NCI-H82 treated with DMSO at 0.1 percent for 48 hours (cell line): ENCODE data around the gene LRRC56.
A peak's percentile ranks its signal among the peaks of the same experiment; 100 is the strongest.

ENCODE experiments used
- DNase-seq: peaks from one replicate; lab custom pipeline; 2025; ENCODE audit not compliant: unreplicated experiment; lab: John Stamatoyannopoulos, UW

The LRRC56 gene

GRCh38 chr11:520428-521176 is 16.7 kb upstream of the LRRC56 start:
- no peak for DNase-seq

DNA sequence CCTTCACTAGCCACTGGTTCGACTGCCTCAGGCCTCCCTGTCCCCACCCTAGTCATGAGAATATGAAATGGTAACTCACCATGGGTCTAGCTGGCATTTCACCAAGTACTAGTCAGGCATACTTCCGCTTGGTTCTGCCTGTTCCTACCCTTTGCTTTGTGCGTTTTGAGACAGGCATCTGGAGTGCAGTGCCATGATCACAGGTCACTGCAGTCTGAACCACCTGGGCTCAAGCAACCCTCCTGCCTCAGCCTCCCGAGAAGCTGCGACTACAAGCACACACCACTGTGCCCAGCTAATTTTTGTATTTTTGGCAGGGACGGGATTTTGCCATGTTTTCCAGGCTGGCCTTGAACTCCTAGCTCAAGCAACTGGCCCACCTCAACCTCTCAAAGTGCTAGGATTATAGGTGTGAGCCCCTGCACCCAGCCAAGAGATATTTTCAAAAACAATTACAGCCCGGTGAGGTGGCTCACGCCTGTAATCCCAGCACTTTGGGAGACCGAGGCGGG is 16.1 kb upstream of the LRRC56 start:
- no peak for DNase-seq

- no peak for DNase-seq
Observed at GRCh38 chr11:526192-526591, 11.1 kb upstream of the LRRC56 start.

DNA sequence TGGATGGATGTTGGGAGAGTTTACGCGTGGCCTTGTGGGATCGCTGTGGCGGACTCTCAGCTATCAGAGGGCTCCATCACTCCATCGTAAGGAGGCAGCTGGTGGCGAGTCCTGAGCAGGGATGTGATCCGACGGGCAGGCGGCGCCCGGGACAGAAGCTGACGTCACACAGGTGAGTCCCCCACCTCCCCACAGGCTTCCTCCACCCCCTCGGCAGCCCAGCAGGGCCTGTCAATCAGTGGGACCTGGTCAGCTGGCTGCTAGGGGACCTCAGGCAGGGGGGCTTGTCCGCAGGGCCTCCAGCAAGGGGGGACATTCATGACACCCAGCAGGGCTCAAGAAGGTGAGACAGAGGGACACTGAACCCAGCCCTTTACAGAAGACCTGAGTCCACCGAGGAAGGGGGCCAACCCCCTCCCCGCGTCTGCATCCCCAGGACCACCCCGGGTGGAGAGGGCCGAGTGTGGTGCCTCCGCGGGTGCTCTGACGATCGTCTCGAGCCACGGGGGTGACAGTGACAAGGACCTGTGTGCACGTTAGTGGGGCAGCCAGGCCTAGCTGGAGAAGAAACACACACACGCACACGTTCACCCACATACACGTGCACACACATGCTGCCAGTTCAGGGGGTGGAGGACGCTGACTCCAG is 9.0 kb upstream of the LRRC56 start:
- no peak for DNase-seq

DNA sequence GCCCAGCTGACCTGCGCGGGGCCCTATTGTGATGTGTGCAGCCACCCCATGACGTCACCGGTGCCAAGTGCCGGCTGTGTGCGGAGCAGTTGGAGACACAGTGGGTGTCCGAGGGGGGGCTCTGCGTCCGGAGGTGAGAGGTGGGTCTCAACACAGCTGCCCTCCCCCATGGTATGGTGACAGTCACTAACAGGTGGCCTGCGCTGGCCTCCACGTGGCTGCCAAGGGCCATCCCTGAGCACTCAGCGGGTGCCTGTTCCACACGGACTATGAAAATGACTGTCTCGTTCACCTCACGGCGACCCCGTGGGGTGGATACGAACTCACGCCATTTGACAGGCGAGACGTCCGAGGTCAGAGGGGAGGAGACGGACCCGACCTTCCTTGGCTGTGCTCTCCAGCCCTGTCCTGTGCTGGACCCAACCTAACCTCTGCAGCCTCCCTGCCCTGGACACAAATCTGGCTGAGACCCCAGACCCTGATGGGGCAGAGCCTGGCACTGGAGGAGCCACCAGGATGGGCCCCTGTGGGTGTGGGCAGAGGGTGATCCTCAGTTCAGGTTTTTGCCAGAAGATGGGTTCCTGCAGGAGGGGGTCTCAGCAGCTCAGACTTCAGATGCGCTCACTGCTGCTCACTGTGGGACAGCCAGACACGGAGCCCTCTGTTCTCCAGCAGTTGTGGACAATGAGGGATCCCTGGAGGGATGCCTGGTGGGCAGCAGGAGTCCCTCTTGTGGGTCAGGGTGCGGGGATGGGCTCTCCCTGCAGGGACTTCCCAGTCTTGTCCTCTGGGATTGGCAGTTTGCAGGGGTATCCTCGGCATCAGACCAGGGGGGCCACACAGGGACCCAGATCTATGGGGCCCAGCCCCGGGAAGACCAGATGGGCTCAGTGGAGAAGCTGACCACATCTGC is 8.3 kb upstream of the LRRC56 start:
- DNase-seq: no peak

GRCh38 chr11:529728-530411 is 7.5 kb upstream of the LRRC56 start:
- DNase-seq: no peak

DNA sequence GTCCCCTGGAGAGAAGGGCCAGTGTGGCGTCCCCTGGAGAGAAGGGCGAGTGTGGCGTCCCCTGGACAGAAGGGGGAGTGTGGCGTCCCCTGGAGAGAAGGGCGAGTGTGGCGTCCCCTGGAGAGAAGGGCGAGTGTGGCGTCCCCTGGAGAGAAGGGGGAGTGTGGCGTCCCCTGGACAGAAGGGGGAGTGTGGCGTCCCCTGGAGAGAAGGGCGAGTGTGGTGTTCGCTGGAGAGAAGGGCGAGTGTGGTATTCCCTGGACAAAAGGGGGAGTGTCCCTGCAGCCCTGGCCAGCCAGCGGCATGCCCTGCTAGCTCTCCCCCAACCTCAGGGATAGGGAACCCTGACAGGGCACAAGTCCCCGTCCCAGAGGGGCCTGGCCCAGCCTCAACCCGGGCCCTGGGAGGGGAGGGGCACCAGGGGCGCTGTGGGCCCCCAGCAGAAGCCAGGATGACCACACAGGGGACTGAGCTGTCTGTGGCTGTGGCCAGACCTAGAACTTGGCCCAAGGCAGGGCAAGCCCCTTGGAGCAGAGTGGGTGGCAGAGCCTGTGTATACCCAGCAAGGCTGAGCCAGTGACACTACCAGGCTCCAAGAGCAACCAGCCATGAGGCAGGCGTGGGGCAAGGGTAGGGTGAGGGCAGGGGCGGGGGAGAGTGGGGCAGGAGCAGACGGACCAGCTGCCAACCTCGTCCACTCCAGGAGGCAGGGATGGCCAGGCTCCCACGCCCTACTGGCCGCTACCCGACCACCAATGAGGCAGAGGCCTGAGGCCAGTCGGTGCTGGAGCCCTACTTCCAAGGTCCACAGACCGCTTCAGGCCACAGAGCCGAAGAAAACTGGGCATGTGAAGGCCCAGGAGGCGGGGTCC is 6.1 kb upstream of the LRRC56 start:
- no peak for DNase-seq

DNA sequence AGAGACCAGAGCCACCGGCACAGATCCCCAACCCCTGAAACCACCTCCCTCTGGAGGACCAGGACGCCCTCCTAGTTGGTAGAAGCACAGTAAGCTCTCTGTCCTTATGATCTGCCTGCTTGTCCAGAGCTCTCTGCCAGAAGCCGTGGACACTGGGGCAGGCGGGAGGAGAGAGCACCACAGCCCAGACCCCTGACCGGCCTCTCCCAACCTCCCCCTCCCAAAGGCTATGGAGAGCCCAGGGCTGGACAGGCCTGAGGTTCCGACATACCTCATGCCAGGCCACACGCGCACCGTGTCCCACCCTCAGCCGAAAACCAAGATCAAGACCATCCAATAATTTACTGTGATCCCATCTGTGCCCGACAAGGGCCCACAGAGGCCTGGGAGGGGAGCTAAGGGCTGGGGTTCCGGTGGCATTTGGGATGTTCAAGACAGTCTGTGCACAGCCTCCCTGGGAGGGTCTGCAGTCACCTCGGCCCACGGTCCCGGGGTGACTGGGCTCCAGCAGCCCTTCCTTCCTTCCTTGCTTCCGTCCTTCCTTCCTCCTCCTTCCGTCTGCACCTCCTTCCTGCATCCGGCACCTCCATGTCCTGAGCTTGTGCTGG is 5.3 kb upstream of the LRRC56 start:
- DNase-seq: no peak

DNA sequence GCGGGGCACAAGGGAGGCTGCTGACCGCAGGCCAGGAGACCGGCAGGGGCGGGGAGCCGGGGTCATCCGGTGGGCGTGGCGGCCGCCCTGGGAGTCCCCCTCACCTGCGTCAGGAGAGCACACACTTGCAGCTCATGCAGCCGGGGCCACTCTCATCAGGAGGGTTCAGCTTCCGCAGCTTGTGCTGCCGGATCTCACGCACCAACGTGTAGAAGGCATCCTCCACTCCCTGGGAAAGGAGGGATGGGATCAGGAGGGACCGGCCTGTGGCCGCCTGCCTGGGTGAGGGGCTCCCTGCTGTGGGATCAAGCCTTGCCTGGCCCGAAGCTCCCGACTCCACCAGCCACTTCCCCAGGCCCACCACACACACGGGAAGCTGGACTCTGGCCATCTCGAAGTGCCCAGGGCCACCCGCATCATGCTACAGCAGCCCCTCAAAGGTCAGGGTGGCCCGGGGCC is 4.8 kb upstream of the LRRC56 start:
- DNase-seq: no peak

- DNase-seq: no peak
Observed at GRCh38 chr11:532986-533585, 4.2 kb upstream of the LRRC56 start.

DNA sequence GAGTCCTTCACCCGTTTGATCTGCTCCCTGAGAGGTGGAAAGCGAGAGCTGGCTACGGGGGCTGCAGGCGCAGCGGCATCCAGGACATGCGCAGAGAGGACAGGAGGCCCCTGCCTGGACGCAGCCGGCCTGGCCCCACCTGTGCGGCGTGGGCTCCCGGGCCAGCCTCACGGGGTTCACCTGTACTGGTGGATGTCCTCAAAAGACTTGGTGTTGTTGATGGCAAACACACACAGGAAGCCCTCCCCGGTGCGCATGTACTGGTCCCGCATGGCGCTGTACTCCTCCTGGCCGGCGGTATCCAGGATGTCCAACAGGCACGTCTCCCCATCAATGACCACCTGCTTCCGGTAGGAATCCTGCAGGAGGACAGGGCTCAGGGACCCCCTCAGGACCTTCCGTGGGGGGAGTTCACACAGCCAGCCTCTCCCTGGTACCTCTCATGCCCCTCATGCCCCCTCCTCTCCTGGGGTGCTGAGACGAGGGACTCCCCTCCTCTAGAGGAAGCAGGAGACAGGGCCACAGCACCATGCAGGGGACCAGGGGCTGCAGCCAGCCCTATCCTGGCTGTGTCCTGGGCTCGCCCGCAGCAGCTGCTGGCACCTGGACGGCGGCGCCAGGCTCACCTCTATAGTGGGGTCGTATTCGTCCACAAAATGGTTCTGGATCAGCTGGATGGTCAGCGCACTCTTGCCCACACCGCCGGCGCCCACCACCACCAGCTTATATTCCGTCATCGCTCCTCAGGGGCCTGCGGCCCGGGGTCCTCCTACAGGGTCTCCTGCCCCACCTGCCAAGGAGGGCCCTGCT is 3.5 kb upstream of the LRRC56 start:
- DNase-seq: no peak

DNA sequence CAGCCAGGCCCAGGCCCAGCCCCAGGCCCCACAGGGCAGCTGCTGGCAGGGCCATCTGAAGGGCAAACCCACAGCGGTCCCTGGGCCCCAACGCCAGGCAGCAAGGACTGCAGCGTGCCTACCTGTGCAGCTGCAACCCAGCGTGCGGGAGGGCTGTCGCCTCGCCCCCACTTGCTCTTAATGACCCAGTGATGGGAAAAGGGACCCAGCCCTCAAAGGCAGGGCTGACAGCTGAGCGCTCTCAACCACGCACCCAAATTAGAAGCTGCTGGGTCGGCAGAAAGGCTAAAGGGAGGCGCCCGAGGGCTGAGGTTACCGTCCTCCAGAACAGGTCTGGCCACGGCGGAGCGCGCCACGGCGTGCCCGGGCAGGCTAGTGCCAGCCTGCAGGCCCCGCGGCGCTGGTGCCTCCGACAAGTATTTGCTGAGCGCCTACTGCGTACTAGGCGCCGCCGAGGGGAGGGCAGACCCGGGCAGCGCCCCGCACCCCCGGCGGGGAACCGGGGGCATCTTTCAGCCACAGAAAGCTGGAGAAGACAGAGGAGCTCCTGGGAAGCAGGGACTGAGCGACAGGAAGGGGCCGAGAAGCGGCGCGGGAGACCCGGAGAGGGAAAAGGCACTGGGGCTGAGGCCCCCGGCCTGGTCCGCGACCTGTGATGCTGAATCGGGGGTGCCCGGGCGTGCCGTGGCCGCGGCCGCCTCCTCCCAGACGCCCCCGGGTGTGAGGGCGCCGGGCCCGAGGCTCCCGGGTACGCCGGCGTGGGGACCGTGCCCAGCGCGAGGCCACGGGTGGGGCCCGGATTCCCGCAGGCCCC is 2.7 kb upstream of the LRRC56 start:
- no peak for DNase-seq

DNA sequence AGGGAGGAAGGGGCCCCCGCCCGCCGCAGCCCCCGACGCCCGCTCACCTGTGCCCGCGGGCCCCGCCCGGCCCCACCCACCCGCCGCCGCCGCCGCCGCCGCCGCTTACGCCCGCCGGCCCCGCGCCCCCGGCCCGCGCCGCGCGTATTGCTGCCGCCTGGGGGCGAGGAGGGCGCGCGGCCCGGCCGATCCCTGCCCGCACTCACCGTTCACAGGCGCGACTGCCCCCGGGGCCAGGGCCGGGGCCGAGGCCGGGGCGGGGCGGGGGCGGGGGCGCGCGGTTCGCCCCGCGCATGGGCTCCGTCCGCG is 2.2 kb upstream of the LRRC56 start:
- no peak for DNase-seq

- peak; percentile 78 for DNase-seq
Observed at GRCh38 chr11:535519-536454, 1.5 kb upstream of the LRRC56 start, which contains the start of gene HRAS. TSS of gene HRAS (minus strand) at chr11:535576.

DNA sequence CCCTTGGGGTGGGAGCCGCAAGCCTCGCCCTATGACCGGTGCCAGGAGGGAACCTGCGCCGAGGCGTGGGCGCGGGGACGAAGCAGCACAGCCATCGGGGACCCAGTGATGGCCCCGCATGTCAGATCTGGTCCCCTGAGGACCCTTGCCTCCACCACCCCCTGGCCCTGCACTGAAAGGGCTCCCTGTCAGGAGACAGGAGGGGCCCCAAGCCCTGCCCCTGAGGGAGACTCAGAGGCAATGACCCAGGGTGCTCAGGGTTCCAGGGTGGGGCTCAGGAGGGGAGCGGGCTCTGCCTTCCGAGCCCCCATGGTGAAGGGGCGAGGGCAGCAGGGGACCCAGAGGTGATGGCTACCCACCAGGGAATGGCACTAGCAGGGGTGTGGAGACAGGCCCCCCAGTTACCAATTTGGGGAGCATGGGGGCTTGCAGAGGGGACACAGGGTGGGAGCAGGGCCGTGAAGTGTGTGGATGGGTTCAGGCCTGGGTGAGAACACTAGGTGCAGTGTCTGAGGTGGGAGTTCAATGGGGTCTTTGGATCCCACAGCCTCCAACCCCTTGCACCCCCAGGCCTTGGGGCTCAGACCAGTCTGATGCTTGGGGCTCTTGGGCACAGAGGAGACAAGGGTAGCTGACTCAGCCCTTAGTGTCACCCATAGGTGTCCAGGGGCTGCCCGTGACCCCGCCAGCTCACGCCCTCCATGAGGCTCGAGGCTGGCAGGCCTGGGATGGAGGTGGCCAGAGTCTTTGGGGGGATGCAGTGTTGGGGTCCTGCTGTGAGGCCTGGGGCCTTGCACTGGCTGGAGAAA is 499 bp downstream of the LRRC56 start:
- no peak for DNase-seq
